CD4-positive, alpha-beta T cell (primary cell): ENCODE data around the gene BCAR1. TPM values are rescaled to one million over a fixed set of nuclear protein-coding genes. Genes with fewer than 3 reads are reported as not detected.
A peak's percentile ranks its signal among the peaks of the same experiment; 100 is the strongest.

Source experiments
- ATAC-seq: fragments of 200-7000 bp; cut with Tn5 transposase; one replicate; pipeline ENCODE4 v1.10.0; 2022; ENCODE audit warnings: mild to moderate bottlenecking; ENCODE audit not compliant: poor library complexity
- CTCF ChIA-PET: fragments of 350-600 bp; sonication (Branson Sonifier 250); formaldehyde crosslinking; loops from one replicate; lab custom pipeline; 2021; ENCODE audit warnings: antibody characterized with exemption, inconsistent platforms; lab: Charles Lee
- POLR2A ChIA-PET: fragments of 350-600 bp; sonication (Branson Sonifier 250); formaldehyde crosslinking; loops from one replicate; lab custom pipeline; 2021; ENCODE audit warnings: antibody characterized with exemption, inconsistent platforms; lab: Charles Lee
- DNase-seq, 14 experiments: peaks; one replicate each; pipeline ENCODE4 v3.0.0-alpha.2; 2013 to 2020; ENCODE audit warnings: mixed read lengths in 2 of 14
- H3K27ac ChIP-seq, 2 donors: one replicate each; pipeline versions ENCODE4 v1.5.1 to v1.7.0; 2013; ENCODE audit warnings: low read length in 2 of 2, low read depth in 1 of 2, mild to moderate bottlenecking in 1 of 2
- H3K27me3 ChIP-seq, 2 experiments: 1 replicate in 1 of 2; 2 replicates in 1 of 2; pipeline versions ENCODE4 v1.6.1 to v1.7.0; 2013; ENCODE audit warnings: low read length in 2 of 2, control low read depth in 1 of 2, mild to moderate bottlenecking in 1 of 2, moderate library complexity in 1 of 2; ENCODE audit not compliant: insufficient read depth in 2 of 2, control insufficient read depth in 1 of 2
- H3K36me3 ChIP-seq: one replicate; pipeline ENCODE4 v1.6.1; 2013; ENCODE audit warnings: low read length, control low read depth; ENCODE audit not compliant: insufficient read depth
- H3K4me1 ChIP-seq: one replicate; pipeline ENCODE4 v1.6.1; 2013; ENCODE audit warnings: low read length, control low read depth; ENCODE audit not compliant: insufficient read depth
- H3K4me3 ChIP-seq: one replicate; pipeline ENCODE4 v1.5.1; 2013; ENCODE audit warnings: mild to moderate bottlenecking, low read length, moderate library complexity
- H3K9me3 ChIP-seq, 2 experiments: 1 replicate in 1 of 2; 2 replicates in 1 of 2; pipeline versions ENCODE4 v1.6.1 to v1.7.0; 2013; ENCODE audit warnings: low read length in 2 of 2, mild to moderate bottlenecking in 2 of 2, control low read depth in 1 of 2, moderate library complexity in 1 of 2; ENCODE audit not compliant: control insufficient read depth in 1 of 2, insufficient read depth in 1 of 2
- H3K27ac Mint-ChIP-seq: one replicate; pipeline ENCODE4 v1.8.0; 2020; ENCODE audit warnings: mixed read lengths
- H3K27me3 Mint-ChIP-seq: one replicate; pipeline ENCODE4 v1.8.0; 2021; ENCODE audit warnings: mixed read lengths
- H3K36me3 Mint-ChIP-seq: one replicate; pipeline ENCODE4 v1.8.0; 2021; ENCODE audit warnings: low read depth, mixed read lengths
- H3K4me1 Mint-ChIP-seq: one replicate; pipeline ENCODE4 v1.8.0; 2021; ENCODE audit warnings: low read depth, mixed read lengths
- H3K4me3 Mint-ChIP-seq: one replicate; pipeline ENCODE4 v1.8.0; 2020; ENCODE audit warnings: mild to moderate bottlenecking, mixed read lengths
- H3K9me3 Mint-ChIP-seq: one replicate; pipeline ENCODE4 v1.8.0; 2020; ENCODE audit warnings: mixed read lengths
- intact Hi-C, 2 experiments: fragments of 100-400 bp; cut with DNase I in 1 of 2; cut with micrococcal nuclease in 1 of 2; formaldehyde crosslinking; loops; one replicate each; pipeline versions ENCODE4 v1.15.1 to v1.9.0; 2023 to 2025; cut with DNase I, micrococcal nuclease
- total RNA-seq, 174 experiments: library from RNA in 2 of 174; stranded (reverse) in 2 of 174; gene quantifications; one replicate each; pipeline ENCODE4 v1.2.3 and lab custom pipeline; 2021 to 2026
- TF ChIP-seq, protein P1 (sequence below): fragments of 200-600 bp; IDR thresholded peaks from one replicate; pipeline ENCODE4 v1.8.0; 2022; ENCODE audit warnings: antibody characterized with exemption, mild to moderate bottlenecking

The BCAR1 gene
- total RNA-seq, 2 experiments from 2014 or later = 0.08 to 0.17 TPM

GRCh38 chr16:75196836-75197235 is 54.6 kb downstream of the BCAR1 start:
- Histone ChIP-seq H3K27ac (no peak overlapping the region), H3K4me1 (peaks cover 13% of the 10 kb centered on the region), H3K4me3 (no peak overlapping the region), H3K27me3 (peaks cover 3 to 4% of the 10 kb centered on the region in 2 experiments), H3K36me3 (no peaks in the 10 kb centered on the region), H3K9me3 (peaks cover 0 to 3% of the 10 kb centered on the region in 2 experiments)
- DNase-seq = peak in 1 of 14 experiments; percentile 22
- ChIA-PET CTCF (interaction anchor here (1.1 kb wide), 1 partner anchor 567 kb away, joined by 4 read pairs; no protein-coding TSS in a partner anchor), POLR2A (no interaction called here)
- no peak for ATAC-seq
- Mint-ChIP-seq H3K36me3 (no peaks in the 10 kb centered on the region), H3K4me1 (peaks cover 25% of the 10 kb centered on the region), H3K9me3 (no peaks in the 10 kb centered on the region), H3K27me3 (peaks cover 24% of the 10 kb centered on the region), H3K27ac (no peak overlapping the region), H3K4me3 (no peak overlapping the region)
- TF ChIP-seq, protein P1, sequence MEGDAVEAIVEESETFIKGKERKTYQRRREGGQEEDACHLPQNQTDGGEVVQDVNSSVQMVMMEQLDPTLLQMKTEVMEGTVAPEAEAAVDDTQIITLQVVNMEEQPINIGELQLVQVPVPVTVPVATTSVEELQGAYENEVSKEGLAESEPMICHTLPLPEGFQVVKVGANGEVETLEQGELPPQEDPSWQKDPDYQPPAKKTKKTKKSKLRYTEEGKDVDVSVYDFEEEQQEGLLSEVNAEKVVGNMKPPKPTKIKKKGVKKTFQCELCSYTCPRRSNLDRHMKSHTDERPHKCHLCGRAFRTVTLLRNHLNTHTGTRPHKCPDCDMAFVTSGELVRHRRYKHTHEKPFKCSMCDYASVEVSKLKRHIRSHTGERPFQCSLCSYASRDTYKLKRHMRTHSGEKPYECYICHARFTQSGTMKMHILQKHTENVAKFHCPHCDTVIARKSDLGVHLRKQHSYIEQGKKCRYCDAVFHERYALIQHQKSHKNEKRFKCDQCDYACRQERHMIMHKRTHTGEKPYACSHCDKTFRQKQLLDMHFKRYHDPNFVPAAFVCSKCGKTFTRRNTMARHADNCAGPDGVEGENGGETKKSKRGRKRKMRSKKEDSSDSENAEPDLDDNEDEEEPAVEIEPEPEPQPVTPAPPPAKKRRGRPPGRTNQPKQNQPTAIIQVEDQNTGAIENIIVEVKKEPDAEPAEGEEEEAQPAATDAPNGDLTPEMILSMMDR = no peak
- intact Hi-C loops = loop anchor here (5.0 to 10.0 kb wide), 2 partner anchors 35 to 1978 kb away; no protein-coding TSS in a partner anchor

DNA sequence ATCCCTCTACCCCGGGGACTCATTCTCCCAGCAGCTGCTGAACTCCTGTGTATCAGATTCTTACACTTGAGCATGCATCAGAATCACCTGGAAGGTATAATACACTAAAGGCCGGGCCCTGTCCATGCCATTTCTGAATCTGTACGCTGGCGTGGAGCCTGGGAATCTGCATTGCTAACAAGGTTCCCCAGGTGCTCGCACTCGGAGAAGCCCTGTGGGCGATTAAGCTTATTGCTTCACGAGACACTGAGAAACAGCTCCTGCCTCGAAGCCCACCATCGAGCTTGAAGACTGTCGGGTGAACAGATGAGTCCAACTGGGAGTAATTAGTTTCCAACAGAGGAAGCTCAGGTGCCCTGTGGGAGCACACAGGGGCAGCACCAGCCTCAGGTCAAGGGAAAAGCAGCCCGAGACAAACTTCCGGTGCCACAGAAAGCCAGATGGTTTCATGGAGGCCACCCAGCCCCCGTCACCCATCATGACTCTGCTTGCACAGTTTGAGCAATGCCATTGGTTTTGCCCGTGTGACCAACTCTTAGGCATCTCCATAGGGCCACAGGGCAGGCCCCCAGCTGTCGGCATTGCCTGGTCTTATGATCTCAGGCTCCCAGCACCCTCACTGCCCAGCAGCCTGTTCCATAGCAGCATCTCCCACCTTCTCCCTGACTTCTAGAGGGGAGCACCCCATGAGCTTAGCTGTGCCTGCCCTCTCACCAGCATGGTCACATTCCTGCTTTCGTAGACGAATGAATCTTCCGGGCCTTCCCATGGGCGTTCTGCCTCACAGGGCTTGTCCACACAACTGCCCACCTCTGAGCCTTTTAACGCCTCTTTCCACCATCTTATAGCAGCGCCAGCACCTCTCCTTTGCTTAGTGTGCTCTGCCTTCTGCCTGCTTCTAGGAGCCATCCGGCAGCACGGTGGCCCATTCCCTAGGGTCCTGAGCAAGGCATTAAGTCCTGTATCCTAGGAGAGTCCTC is 55.3 kb downstream of the BCAR1 start:
- no peaks in the 10 kb centered on the region for H3K36me3 Mint-ChIP-seq
- ChIA-PET POLR2A (no interaction called here), CTCF (no interaction called here)
- peak in 1 of 14 experiments; percentile 10 for DNase-seq
- no peak overlapping the region for H3K27ac ChIP-seq
- H3K4me1 Mint-ChIP-seq = peaks cover 17% of the 10 kb centered on the region
- H3K27ac Mint-ChIP-seq = no peak overlapping the region
- H3K36me3 ChIP-seq = no peaks in the 10 kb centered on the region
- intact Hi-C loops = loop anchor here (5.0 to 10.0 kb wide), 2 partner anchors 36 to 1979 kb away; no protein-coding TSS in a partner anchor
- H3K27me3 ChIP-seq = peaks cover 3 to 4% of the 10 kb centered on the region in 2 experiments
- no peak overlapping the region for H3K4me3 ChIP-seq
- no peak overlapping the region for H3K4me3 Mint-ChIP-seq
- TF ChIP-seq, protein P1 = no peak
- peaks cover 0 to 3% of the 10 kb centered on the region in 2 experiments for H3K9me3 ChIP-seq
- ATAC-seq = no peak
- peaks cover 8% of the 10 kb centered on the region for H3K4me1 ChIP-seq
- H3K9me3 Mint-ChIP-seq = no peaks in the 10 kb centered on the region
- H3K27me3 Mint-ChIP-seq = peaks cover 24% of the 10 kb centered on the region

DNA sequence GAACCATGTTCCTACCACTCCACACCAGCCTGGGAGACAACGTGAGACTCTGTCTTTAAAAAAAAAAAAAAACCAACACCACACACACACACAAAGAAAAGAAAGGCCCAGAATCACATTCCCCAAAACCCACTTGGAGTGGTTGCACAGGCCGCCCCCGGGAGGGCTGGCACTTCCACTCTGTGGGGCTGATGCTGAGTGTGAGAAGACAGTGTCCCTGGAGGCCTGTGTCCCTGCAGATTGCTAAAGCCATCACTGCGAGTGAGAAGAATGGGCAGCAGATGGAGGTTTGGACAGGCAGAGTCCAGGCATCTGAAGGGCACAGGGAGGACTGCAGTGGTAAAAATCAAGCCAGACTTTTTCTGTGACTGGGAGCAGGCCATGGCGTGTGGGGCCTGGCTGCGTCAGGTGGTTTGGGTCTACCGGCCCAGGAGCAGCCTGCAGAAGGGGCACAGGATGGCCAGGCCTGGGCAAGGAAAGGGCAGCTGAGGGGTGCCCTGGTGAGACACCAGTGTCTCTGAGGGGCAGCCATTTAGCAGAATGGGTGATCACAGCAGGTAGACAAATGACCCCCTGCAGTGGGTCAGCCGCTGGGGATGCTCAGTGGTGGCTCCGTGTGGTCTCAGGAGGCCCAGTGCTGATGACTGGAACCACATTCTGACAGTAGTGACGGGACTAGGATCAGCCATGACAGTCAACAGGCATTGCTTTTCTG is 57.5 kb downstream of the BCAR1 start:
- DNase-seq (no peak), ATAC-seq (no peak)
- H3K9me3 Mint-ChIP-seq = no peaks in the 10 kb centered on the region
- Histone ChIP-seq H3K27me3 (peaks cover 4 to 7% of the 10 kb centered on the region in 2 experiments), H3K9me3 (peaks cover 0 to 3% of the 10 kb centered on the region in 2 experiments), H3K4me3 (no peak overlapping the region), H3K36me3 (no peaks in the 10 kb centered on the region), H3K4me1 (no peaks in the 10 kb centered on the region), H3K27ac (no peak overlapping the region)
- H3K4me3 Mint-ChIP-seq = no peak overlapping the region
- no peaks in the 10 kb centered on the region for H3K4me1 Mint-ChIP-seq
- ChIA-PET POLR2A (no interaction called here), CTCF (no interaction called here)
- intact Hi-C loops = loop anchor here in 1 of 2 experiments (10.0 kb wide), 1 partner anchor 1981 kb away; no protein-coding TSS in a partner anchor
- H3K27me3 Mint-ChIP-seq = peaks cover 25% of the 10 kb centered on the region
- no peak overlapping the region for H3K27ac Mint-ChIP-seq
- H3K36me3 Mint-ChIP-seq = no peaks in the 10 kb centered on the region
- TF ChIP-seq, protein P1 = no peak
